Stomach (tissue), 9 donors: ENCODE results near the gene SIRT3. TPM values are rescaled to one million over a fixed set of nuclear protein-coding genes. Genes with fewer than 3 reads are reported as not detected.
"Not testable (repeated sequence)": the region's sequence is repeated elsewhere in the genome, so short reads cannot be mapped to it uniquely, and the experiment has no call there.

Experiments used
- DNase-seq, 2 donors: peaks; one replicate each; pipeline versions ENCODE4 v3.0.0 to v3.0.0-alpha.2; 2013 to 2019
- H3K27ac ChIP-seq, 5 donors: fragments of 200-600 bp in 4 of 5; sonication (generic) in 4 of 5; one replicate each; pipeline ENCODE4 v1.5.1; 2013 to 2019; ENCODE audit warnings: mild to moderate bottlenecking in 1 of 5, moderate library complexity in 1 of 5
- H3K27me3 ChIP-seq, 3 donors: fragments of 200-600 bp; sonication (generic); one replicate each; pipeline ENCODE4 v1.5.1; 2017 to 2019; ENCODE audit warnings: mixed run types in 1 of 3
- H3K36me3 ChIP-seq, 4 donors: fragments of 200-600 bp; sonication (generic); 1 replicate in 3 of 4; 2 replicates in 1 of 4; pipeline ENCODE4 v1.5.1; 2016 to 2019
- H3K4me1 ChIP-seq, 4 donors: fragments of 200-600 bp; sonication (generic); one replicate each; pipeline ENCODE4 v1.5.1; 2016 to 2019
- H3K4me3 ChIP-seq, 4 donors: fragments of 200-600 bp; sonication (generic) in 3 of 4; one replicate each; pipeline ENCODE4 v1.5.1; 2016 to 2019; ENCODE audit warnings: mild to moderate bottlenecking in 1 of 4
- H3K9me3 ChIP-seq, 4 donors: fragments of 200-600 bp; sonication (generic); one replicate each; pipeline ENCODE4 v1.5.1; 2016 to 2019
- EP300 ChIP-seq: sonication (generic); formaldehyde crosslinking; IDR thresholded peaks from one replicate; pipeline ENCODE4 v1.6.1; 2017; ENCODE audit warnings: antibody characterized with exemption
- POLR2A ChIP-seq, 4 donors: fragments of 450-650 bp; IDR thresholded peaks; one replicate each; pipeline ENCODE4 v1.6.1; 2016; ENCODE audit warnings: antibody characterized with exemption in 4 of 4, control low read depth in 2 of 4, mild to moderate bottlenecking in 1 of 4, moderate library complexity in 1 of 4
- POLR2AphosphoS5 ChIP-seq, 3 donors: sonication (generic); formaldehyde crosslinking; IDR thresholded peaks; one replicate each; pipeline ENCODE4 v1.6.1; 2016; ENCODE audit warnings: antibody characterized with exemption in 3 of 3
- WGBS, 5 donors: extraction: QIAGEN DNeasy Blood & Tissue Kit in 3 of 5; methylation state at CpG; one replicate each; pipeline versions ENCODE4 v1.1.5 to v1.1.7; 2013 to 2018; 5-methylcytosine and 5-hydroxymethylcytosine counted together
- intact Hi-C: fragments of 100-400 bp; cut with DNase I; formaldehyde crosslinking; loops from one replicate; pipeline ENCODE4 v1.15.1; 2023; ENCODE audit warnings: low total_unique reads
- polyA plus RNA-seq, 3 donors: library from polyadenylated mRNA; stranded (reverse); fragments of 200-250 nt; gene quantifications; one replicate each; pipeline ENCODE4 v1.2.3, GENCODE V29; 2013
- total RNA-seq, 5 donors: library from RNA; depleted of rRNA; stranded (reverse); fragments of >200 nt; gene quantifications; one replicate each; pipeline versions ENCODE4 v1.1.0 to v1.2.3, GENCODE V29; 2014 to 2016
- TF ChIP-seq, protein P1 (sequence below), 7 experiments: fragments of 450-650 bp in 4 of 7; fragments of 200-600 bp in 3 of 7; sonication (generic) in 3 of 7; IDR thresholded peaks; one replicate each; pipeline ENCODE4 v1.5.1; 2016 to 2019; ENCODE audit warnings: antibody characterized with exemption in 7 of 7, control low read depth in 2 of 7, mild to moderate bottlenecking in 1 of 7
- donor health status: healthy with polysubstance abuse.
- donor health status: Bipolar disorder and iron deficiency.
- donor health status: healthy.

The SIRT3 gene
- total and polyA plus RNA-seq, 8 donors, result 5.4 to 63.7 (median 12.3) TPM

DNA sequence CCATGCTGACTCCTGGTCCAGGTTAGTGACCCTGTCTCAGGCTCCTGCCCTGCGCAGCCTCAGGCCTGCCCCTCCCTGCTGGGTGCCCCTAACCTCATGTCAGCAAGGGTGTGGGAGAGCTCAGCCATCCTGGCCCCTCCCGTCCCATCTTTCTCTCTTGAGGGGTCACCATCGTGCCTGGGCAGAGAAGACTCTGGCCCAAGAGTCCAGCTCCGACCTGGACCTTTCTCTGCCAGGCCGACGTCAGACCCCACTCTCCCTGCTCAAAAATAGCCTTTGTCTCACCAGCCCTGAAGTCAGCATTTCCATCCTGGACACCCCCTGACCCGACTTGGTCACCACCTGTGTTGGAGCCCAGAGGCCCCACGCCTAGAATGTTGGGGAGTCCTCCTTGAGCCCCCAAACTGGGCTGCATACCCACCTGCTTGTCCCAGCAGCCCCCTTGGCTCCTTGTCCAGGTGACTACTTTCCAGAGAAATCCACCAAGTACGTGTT, 38.4 kb downstream of the SIRT3 start:
- H3K36me3 ChIP-seq, result peaks cover 5 to 30% (median 25%) of the 10 kb centered on the region in 4 donors
- TF ChIP-seq EP300 (no peak), POLR2A (IDR thresholded peaks at IDR 0.05) (no peak), POLR2AphosphoS5 (IDR thresholded peaks at IDR 0.05) (no peak)
- TF ChIP-seq, protein P1, sequence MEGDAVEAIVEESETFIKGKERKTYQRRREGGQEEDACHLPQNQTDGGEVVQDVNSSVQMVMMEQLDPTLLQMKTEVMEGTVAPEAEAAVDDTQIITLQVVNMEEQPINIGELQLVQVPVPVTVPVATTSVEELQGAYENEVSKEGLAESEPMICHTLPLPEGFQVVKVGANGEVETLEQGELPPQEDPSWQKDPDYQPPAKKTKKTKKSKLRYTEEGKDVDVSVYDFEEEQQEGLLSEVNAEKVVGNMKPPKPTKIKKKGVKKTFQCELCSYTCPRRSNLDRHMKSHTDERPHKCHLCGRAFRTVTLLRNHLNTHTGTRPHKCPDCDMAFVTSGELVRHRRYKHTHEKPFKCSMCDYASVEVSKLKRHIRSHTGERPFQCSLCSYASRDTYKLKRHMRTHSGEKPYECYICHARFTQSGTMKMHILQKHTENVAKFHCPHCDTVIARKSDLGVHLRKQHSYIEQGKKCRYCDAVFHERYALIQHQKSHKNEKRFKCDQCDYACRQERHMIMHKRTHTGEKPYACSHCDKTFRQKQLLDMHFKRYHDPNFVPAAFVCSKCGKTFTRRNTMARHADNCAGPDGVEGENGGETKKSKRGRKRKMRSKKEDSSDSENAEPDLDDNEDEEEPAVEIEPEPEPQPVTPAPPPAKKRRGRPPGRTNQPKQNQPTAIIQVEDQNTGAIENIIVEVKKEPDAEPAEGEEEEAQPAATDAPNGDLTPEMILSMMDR (IDR thresholded peaks at IDR 0.05), result no peak
- DNase-seq, result peak in 1 of 2 donors; percentile 17
- H3K4me1 ChIP-seq, result peaks cover 0 to 17% (median 4%) of the 10 kb centered on the region in 4 donors
- H3K27me3 ChIP-seq, result no peaks in the 10 kb centered on the region
- no peaks in the 10 kb centered on the region for H3K9me3 ChIP-seq
- no peak overlapping the region for H3K27ac ChIP-seq
- WGBS, 5 donors, result 73 to 83% (median 81%) methylated on average over 2 to 9 of the region's 9 CpGs
- intact Hi-C loops, result no loop called here
- no peak overlapping the region for H3K4me3 ChIP-seq

- TF ChIP-seq POLR2A (IDR thresholded peaks at IDR 0.05) (no peak), EP300 (no peak), POLR2AphosphoS5 (IDR thresholded peaks at IDR 0.05) (no peak)
- TF ChIP-seq, protein P1 (IDR thresholded peaks at IDR 0.05), result no peak
- Histone ChIP-seq H3K9me3 (no peaks in the 10 kb centered on the region), H3K27ac (no peak overlapping the region), H3K4me3 (no peak overlapping the region), H3K27me3 (no peaks in the 10 kb centered on the region), H3K36me3 (peaks cover 5 to 24% (median 18%) of the 10 kb centered on the region in 4 donors), H3K4me1 (peaks cover 0 to 10% (median under 1%) of the 10 kb centered on the region in 4 donors)
- WGBS, 5 donors, result 70 to 81% (median 78%) methylated on average over 4 to 23 of the region's 23 CpGs
- peak in 1 of 2 donors; percentile 24 for DNase-seq
- intact Hi-C loops, result no loop called here
These were observed 39.1 kb downstream of the SIRT3 start for GRCh38 chr11:196786-197731.

DNA sequence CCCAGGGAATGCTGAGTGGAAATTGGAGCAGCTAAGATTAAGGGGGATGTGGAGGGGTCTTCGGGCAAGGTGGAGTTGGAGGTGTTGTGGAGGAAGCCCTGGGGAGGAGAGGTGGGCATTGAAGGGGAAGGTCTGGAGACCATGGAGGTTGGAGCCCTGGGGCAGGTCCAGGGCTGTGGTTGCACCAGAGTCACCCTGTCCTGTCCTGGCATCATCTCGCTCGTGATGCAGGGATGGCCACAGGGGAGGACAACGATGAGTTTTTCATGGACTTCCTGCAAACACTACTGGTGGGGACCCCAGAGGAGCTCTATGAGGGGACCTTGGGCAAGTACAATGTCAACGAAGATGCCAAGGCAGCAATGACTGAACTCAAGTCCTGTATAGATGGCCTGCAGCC, 42.7 kb downstream of the SIRT3 start:
- H3K9me3 ChIP-seq, intact Hi-C loops, H3K4me1 ChIP-seq, H3K36me3 ChIP-seq, H3K27ac ChIP-seq, H3K27me3 ChIP-seq, H3K4me3 ChIP-seq: not testable (repeated sequence)
- 72 to 78% (median 75%) methylated on average over 4 to 5 of the region's 5 CpGs for WGBS, 5 donors
- peak in 1 of 2 donors; percentile 15 for DNase-seq

DNA sequence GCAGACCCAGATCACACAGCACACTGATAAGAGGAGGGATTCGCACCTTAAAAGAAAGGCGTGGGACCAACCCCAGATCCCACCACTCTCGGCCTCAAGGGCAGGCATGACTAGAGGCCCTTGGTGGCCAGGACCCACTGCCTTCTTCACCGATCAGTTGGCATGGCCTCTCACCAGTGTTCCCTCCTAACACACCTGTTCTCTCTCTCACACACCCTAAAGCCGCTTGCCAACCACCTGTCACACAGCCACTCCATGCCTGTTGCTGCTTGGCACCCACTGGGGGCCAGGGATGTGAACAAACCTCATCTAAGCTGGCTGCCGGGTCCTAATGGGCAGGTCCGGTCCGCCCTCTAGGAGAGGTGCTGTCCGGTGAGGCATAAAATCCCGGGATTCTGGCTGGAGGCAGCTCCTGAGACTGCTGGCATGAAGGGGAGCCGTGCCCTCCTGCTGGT, 43.4 kb downstream of the SIRT3 start, which contains the start of gene SCGB1C1:
Gene SCGB1C1 (plus strand): TSS at position 405 of the 455 bp plus-strand sequence. CDS start 22 bp downstream, at position 427.
- H3K4me1 ChIP-seq, H3K36me3 ChIP-seq, DNase-seq, H3K27ac ChIP-seq, H3K27me3 ChIP-seq, H3K9me3 ChIP-seq, H3K4me3 ChIP-seq, intact Hi-C loops: not testable (repeated sequence)
- 70 to 81% (median 77%) methylated on average over 1 to 6 of the region's 11 CpGs; no CpG with 5 or more reads in 1 of the 5 donors for WGBS, 5 donors

GRCh38 chr11:191490-192478, 44.4 kb downstream of the SIRT3 start:
- H3K4me1 ChIP-seq, H3K27ac ChIP-seq, H3K4me3 ChIP-seq, DNase-seq, H3K36me3 ChIP-seq, H3K9me3 ChIP-seq, H3K27me3 ChIP-seq, intact Hi-C loops: not testable (repeated sequence)
- 40 to 64% (median 54%) methylated on average over 2 to 7 of the region's 8 CpGs for WGBS, 5 donors
- TF ChIP-seq, protein P1 (IDR thresholded peaks at IDR 0.05), result peak in 4 of 7 experiments; percentile 15 to 38 (median 26)

GRCh38 chr11:190546-190945, 45.6 kb downstream of the SIRT3 start:
- H3K9me3 ChIP-seq, H3K4me1 ChIP-seq, H3K27ac ChIP-seq, H3K4me3 ChIP-seq, H3K36me3 ChIP-seq, intact Hi-C loops, H3K27me3 ChIP-seq: not testable (repeated sequence)
- peak in 1 of 2 donors; percentile 22 for DNase-seq
- WGBS, 5 donors, result 75 to 83% (median 77%) methylated on average over 5 of the region's 5 CpGs
